Gastroesophageal sphincter (tissue), 4 donors: ENCODE results near the gene MYOG. TPM values are rescaled to one million over a fixed set of nuclear protein-coding genes. Genes with fewer than 3 reads are reported as not detected.

Experiments
- ATAC-seq: fragments of 150-250 bp; one replicate; pipeline ENCODE4 v1.9.1; 2016; ENCODE audit warnings: mild to moderate bottlenecking, moderate library complexity
- H3K27ac ChIP-seq, 4 donors: fragments of 200-600 bp; sonication (generic) in 3 of 4; 1 replicate in 3 of 4; 2 replicates in 1 of 4; pipeline ENCODE4 v1.5.1; 2016 to 2019
- H3K27me3 ChIP-seq: fragments of 200-600 bp; sonication (generic); one replicate; pipeline ENCODE4 v1.5.1; 2019
- H3K36me3 ChIP-seq, 2 donors: fragments of 200-600 bp; sonication (generic); one replicate each; pipeline ENCODE4 v1.5.1; 2019; ENCODE audit warnings: control low read depth in 1 of 2
- H3K4me1 ChIP-seq, 3 donors: fragments of 200-600 bp; sonication (generic); 1 replicate in 2 of 3; 2 replicates in 1 of 3; pipeline ENCODE4 v1.5.1; 2016 to 2019; ENCODE audit warnings: control low read depth in 2 of 3
- H3K4me3 ChIP-seq, 2 donors: fragments of 200-600 bp; sonication (generic); one replicate each; pipeline ENCODE4 v1.5.1; 2019; ENCODE audit warnings: mild to moderate bottlenecking in 1 of 2, moderate library complexity in 1 of 2
- H3K9me3 ChIP-seq, 3 donors: fragments of 200-600 bp; sonication (generic); one replicate each; pipeline ENCODE4 v1.5.1; 2017 to 2019; ENCODE audit warnings: control low read depth in 2 of 3
- EP300 ChIP-seq: sonication (generic); formaldehyde crosslinking; IDR thresholded peaks from one replicate; pipeline ENCODE4 v1.6.1; 2017; ENCODE audit warnings: antibody characterized with exemption, mild to moderate bottlenecking
- POLR2A ChIP-seq, 2 donors: fragments of 450-650 bp; IDR thresholded peaks; one replicate each; pipeline ENCODE4 v1.6.1; 2017; ENCODE audit warnings: antibody characterized with exemption in 2 of 2, mild to moderate bottlenecking in 2 of 2, moderate library complexity in 1 of 2
- POLR2AphosphoS5 ChIP-seq: sonication (generic); formaldehyde crosslinking; IDR thresholded peaks from one replicate; pipeline ENCODE4 v1.6.1; 2017; ENCODE audit warnings: antibody characterized with exemption
- WGBS, 2 donors: methylation state at CpG; one replicate each; pipeline ENCODE4 v1.1.5; 2018; ENCODE audit warnings: low coverage in 1 of 2; 5-methylcytosine and 5-hydroxymethylcytosine counted together
- total RNA-seq, 4 donors: library from RNA; depleted of rRNA; stranded (reverse); fragments of >200 nt; gene quantifications; one replicate each; pipeline ENCODE4 v1.1.0, GENCODE V29; 2016
- TF ChIP-seq, protein P1 (sequence below), 4 experiments: fragments of 200-600 bp in 2 of 4; fragments of 450-650 bp in 2 of 4; sonication (generic) in 1 of 4; IDR thresholded peaks; one replicate each; pipeline ENCODE4 v1.5.1; 2017 to 2019; ENCODE audit warnings: antibody characterized with exemption in 4 of 4, mild to moderate bottlenecking in 2 of 4, moderate library complexity in 2 of 4

The MYOG gene
- total RNA-seq, 4 donors from 2014 or later = 0.35 TPM; not detected in 3

DNA sequence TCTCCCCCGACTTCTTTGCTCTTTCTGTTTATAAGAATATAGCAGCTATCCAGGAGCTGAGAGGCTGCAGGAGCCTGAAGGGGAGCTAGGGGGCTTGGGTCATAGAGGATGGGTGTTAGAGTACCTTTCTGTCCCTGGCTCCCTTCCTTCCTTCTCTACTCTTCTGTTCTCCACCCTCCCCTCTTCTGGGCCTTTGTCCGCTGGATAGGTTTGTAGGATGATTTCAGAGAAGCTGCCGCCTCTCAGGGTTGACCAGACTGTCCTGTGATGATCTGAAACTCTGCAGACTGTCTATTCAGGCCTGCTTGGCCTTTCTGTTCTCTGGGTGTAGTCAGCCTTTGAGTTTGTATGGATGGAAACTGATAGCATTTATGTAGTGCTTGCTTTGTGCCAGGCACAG is 33.2 kb downstream of the MYOG start:
- H3K27ac ChIP-seq = no peak overlapping the region
- no peak overlapping the region for H3K4me3 ChIP-seq
- 67 to 93% methylated on average over 1 to 3 of the region's 3 CpGs for WGBS, 2 donors
- no peaks in the 10 kb centered on the region for H3K9me3 ChIP-seq
- peaks cover 0 to 17% of the 10 kb centered on the region in 2 donors for H3K36me3 ChIP-seq
- H3K27me3 ChIP-seq = no peaks in the 10 kb centered on the region
- no peak for ATAC-seq
- peaks cover 0 to under 1% (median 0%) of the 10 kb centered on the region in 3 donors for H3K4me1 ChIP-seq
- no peak for TF ChIP-seq POLR2A (IDR thresholded peaks at IDR 0.05)
- TF ChIP-seq, protein P1, sequence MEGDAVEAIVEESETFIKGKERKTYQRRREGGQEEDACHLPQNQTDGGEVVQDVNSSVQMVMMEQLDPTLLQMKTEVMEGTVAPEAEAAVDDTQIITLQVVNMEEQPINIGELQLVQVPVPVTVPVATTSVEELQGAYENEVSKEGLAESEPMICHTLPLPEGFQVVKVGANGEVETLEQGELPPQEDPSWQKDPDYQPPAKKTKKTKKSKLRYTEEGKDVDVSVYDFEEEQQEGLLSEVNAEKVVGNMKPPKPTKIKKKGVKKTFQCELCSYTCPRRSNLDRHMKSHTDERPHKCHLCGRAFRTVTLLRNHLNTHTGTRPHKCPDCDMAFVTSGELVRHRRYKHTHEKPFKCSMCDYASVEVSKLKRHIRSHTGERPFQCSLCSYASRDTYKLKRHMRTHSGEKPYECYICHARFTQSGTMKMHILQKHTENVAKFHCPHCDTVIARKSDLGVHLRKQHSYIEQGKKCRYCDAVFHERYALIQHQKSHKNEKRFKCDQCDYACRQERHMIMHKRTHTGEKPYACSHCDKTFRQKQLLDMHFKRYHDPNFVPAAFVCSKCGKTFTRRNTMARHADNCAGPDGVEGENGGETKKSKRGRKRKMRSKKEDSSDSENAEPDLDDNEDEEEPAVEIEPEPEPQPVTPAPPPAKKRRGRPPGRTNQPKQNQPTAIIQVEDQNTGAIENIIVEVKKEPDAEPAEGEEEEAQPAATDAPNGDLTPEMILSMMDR (IDR thresholded peaks at IDR 0.05) = no peak
- TF ChIP-seq EP300 = no peak
- no peak for TF ChIP-seq POLR2AphosphoS5

DNA sequence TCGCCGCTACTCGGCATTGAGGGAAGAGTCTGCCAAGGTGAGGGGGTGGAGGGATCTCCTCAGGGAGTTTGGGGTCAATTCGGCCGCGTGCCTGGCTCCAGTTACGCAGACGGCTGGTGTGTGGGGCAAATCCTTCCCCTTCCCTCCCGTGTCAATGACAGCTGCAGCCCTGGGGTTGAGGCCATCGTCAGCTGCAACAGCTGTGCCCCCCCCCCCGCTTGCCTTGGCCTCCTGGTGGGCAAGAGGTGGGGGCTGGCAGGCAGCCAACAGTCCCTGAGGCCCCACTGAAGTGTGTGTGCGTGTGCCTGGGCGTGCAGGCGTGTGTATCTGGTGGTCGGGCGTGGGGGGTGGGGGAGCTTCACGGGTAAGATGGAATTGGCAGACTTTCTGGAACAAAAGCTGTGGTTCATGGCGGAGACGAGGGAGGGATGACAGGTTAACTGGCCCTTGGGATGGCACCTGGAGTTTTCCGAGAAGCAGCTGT is 33.9 kb downstream of the MYOG start:
- Histone ChIP-seq H3K36me3 (peaks cover 0 to 16% of the 10 kb centered on the region in 2 donors), H3K4me3 (no peak overlapping the region), H3K9me3 (no peaks in the 10 kb centered on the region), H3K4me1 (peaks cover 0 to 7% (median 0%) of the 10 kb centered on the region in 3 donors), H3K27ac (no peak overlapping the region), H3K27me3 (no peaks in the 10 kb centered on the region)
- 100% methylated on average over 1 of the region's 20 CpGs; no CpG with 5 or more reads in 1 of the 2 donors for WGBS, 2 donors
- TF ChIP-seq, protein P1 (IDR thresholded peaks at IDR 0.05) = no peak
- no peak for TF ChIP-seq EP300
- no peak for ATAC-seq

DNA sequence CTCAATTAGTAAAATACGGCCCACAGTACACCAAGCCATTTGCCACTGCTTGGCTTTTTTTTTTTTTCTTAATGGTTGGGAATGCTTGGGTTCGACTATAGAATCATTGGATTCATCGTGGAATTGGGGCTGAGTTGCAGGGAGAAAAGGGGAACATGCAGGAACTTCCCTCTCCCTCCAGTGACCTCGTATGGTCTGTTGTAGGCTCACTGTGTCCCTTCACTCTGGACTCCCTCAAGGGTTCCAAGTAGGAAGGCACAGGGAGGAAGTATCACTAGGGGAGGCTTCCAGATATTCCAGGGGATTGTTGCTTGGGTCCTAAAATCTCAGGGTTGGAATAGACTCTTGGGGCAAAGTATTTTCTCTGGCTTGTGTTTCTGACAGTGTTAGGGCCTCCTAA is 35.0 kb downstream of the MYOG start:
- Histone ChIP-seq H3K27me3 (no peaks in the 10 kb centered on the region), H3K4me1 (peaks cover 0 to 17% (median 0%) of the 10 kb centered on the region in 3 donors), H3K9me3 (no peaks in the 10 kb centered on the region), H3K27ac (no peak overlapping the region), H3K36me3 (peaks cover 0 to 10% of the 10 kb centered on the region in 2 donors), H3K4me3 (no peak overlapping the region)
- 78 to 84% methylated on average over 3 to 4 of the region's 4 CpGs for WGBS, 2 donors
- no peak for ATAC-seq
- TF ChIP-seq, protein P1 (IDR thresholded peaks at IDR 0.05) = no peak
- TF ChIP-seq EP300 (no peak), POLR2AphosphoS5 (no peak)

DNA sequence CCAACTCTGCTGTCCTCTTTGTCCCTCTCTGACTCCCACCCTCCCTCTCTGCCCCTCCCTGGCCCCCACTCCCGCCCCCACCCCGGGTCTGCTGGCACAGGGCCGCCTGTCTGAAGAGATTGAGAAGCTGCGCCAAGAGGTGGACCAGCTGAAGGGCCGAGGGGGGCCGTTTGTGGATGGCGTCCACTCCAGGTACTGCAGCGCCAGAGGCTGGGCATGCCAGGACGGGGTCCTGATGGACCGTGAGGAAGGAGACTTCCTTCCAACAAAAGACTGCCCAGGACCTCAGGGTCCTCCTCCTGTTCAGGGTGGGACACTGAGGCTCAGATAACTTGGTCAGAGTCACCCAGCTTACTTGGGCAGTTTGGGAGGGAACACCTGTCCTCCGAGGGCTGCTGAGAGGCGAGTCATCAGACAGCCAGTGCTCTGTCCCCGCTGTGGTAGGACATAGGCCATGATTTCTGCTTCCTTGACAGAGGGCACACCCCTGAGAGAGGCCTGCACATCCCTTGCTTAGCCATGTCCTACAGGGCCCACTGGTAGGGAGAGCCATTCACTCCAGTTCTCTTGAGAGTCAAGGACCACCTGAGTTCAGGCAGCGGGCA is 36.1 kb downstream of the MYOG start:
- peaks cover 0 to 6% of the 10 kb centered on the region in 2 donors for H3K36me3 ChIP-seq
- H3K9me3 ChIP-seq = no peaks in the 10 kb centered on the region
- ATAC-seq = no peak
- TF ChIP-seq EP300 = no peak
- TF ChIP-seq POLR2A (IDR thresholded peaks at IDR 0.05) = no peak
- no peak for TF ChIP-seq POLR2AphosphoS5
- TF ChIP-seq, protein P1 (IDR thresholded peaks at IDR 0.05) = no peak
- peaks cover 0 to 17% (median 0%) of the 10 kb centered on the region in 3 donors for H3K4me1 ChIP-seq
- H3K27ac ChIP-seq = no peak overlapping the region
- WGBS, 2 donors = 100% methylated on average over 1 of the region's 14 CpGs; no CpG with 5 or more reads in 1 of the 2 donors
- H3K27me3 ChIP-seq = no peaks in the 10 kb centered on the region
- no peak overlapping the region for H3K4me3 ChIP-seq

DNA sequence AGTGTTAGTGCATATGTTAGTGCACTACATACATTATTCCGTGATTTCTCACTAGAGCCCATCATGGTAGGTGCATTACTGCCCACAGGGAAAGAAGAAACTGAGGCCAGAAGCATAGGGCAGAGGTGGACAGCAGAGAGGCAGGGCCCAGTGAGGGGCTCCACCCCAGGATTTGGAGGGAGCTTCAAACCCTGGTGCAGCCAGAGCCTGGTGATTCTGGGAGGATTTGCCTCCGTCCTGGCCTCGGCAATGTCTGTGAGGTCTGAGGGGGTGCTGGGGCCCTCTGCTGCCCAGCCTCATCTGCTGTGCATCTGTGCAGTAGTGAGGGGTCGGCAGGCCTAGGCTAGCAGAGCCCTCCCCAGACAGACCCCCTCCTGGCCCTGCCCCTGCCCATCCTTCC is 36.7 kb downstream of the MYOG start:
- WGBS, 2 donors = 100% methylated on average over 1 of the region's 4 CpGs; no CpG with 5 or more reads in 1 of the 2 donors
- no peak for ATAC-seq
- no peak overlapping the region for H3K4me3 ChIP-seq
- no peaks in the 10 kb centered on the region for H3K27me3 ChIP-seq
- H3K36me3 ChIP-seq = peaks cover 0 to 11% of the 10 kb centered on the region in 2 donors
- no peaks in the 10 kb centered on the region for H3K9me3 ChIP-seq
- no peak overlapping the region for H3K27ac ChIP-seq
- H3K4me1 ChIP-seq = peaks cover 0 to 17% (median 0%) of the 10 kb centered on the region in 3 donors
- no peak for TF ChIP-seq EP300
- TF ChIP-seq, protein P1 (IDR thresholded peaks at IDR 0.05) = no peak
